Neural progenitor cell (in vitro differentiated cells): ENCODE data around the gene AUH. TPM values are rescaled to one million over a fixed set of nuclear protein-coding genes. Genes with fewer than 3 reads are reported as not detected.

Source experiments
- DNase-seq: peaks from one replicate; pipeline ENCODE4 v3.0.0-alpha.2; 2016; ENCODE audit warnings: low spot score
- H2AFZ ChIP-seq: fragments of 200-600 bp; sonication (generic); replicated peaks from 2 replicates; pipeline ENCODE4 v1.6.1; 2016; ENCODE audit warnings: antibody characterized with exemption
- H3F3A ChIP-seq: fragments of 200-600 bp; sonication (generic); 2 replicates; pipeline ENCODE4 v1.6.1; 2016; ENCODE audit warnings: antibody characterized with exemption, low read depth
- H3K27ac ChIP-seq: fragments of 200-600 bp; sonication (generic); 2 replicates; pipeline ENCODE4 v1.5.1; 2016; ENCODE audit warnings: mild to moderate bottlenecking
- H3K27me3 ChIP-seq: fragments of 200-600 bp; sonication (generic); 2 replicates; pipeline ENCODE4 v1.6.1; 2016; ENCODE audit warnings: mild to moderate bottlenecking, moderate library complexity
- H3K36me3 ChIP-seq: fragments of 200-600 bp; sonication (generic); 2 replicates; pipeline ENCODE4 v1.5.1; 2016
- H3K4me1 ChIP-seq: fragments of 200-600 bp; sonication (generic); 2 replicates; pipeline ENCODE4 v1.6.1; 2016; ENCODE audit warnings: mixed run types
- H3K4me2 ChIP-seq: fragments of 200-600 bp; sonication (generic); 2 replicates; pipeline ENCODE4 v1.6.1; 2016
- H3K4me3 ChIP-seq: fragments of 200-600 bp; sonication (generic); 2 replicates; pipeline ENCODE4 v1.5.1; 2016
- H3K79me2 ChIP-seq: fragments of 200-600 bp; sonication (generic); 2 replicates; pipeline ENCODE4 v1.6.1; 2016; ENCODE audit warnings: low read depth
- H3K9ac ChIP-seq: fragments of 200-600 bp; sonication (generic); 2 replicates; pipeline ENCODE4 v1.6.1; 2016
- H3K9me3 ChIP-seq: fragments of 200-600 bp; sonication (generic); 2 replicates; pipeline ENCODE4 v1.5.1; 2016; ENCODE audit warnings: low read depth
- H4K20me1 ChIP-seq: fragments of 200-600 bp; sonication (generic); 2 replicates; pipeline ENCODE4 v1.6.1; 2016; ENCODE audit warnings: low read depth
- H3K27ac Mint-ChIP-seq: 3 replicates; pipeline ENCODE4 v1.8.0; 2021; ENCODE audit warnings: mixed read lengths
- H3K27me3 Mint-ChIP-seq: 2 replicates; pipeline ENCODE4 v1.8.0; 2022; ENCODE audit warnings: low read depth, mild to moderate bottlenecking, inconsistent platforms, moderate library complexity, mixed read lengths; ENCODE audit not compliant: insufficient read depth
- H3K36me3 Mint-ChIP-seq: 3 replicates; pipeline ENCODE4 v1.8.0; 2021; ENCODE audit warnings: mixed read lengths
- H3K4me1 Mint-ChIP-seq: 3 replicates; pipeline ENCODE4 v1.8.0; 2021; ENCODE audit warnings: mixed read lengths
- H3K4me3 Mint-ChIP-seq: 3 replicates; pipeline ENCODE4 v1.8.0; 2021; ENCODE audit warnings: mild to moderate bottlenecking, moderate library complexity, mixed read lengths
- H3K9me3 Mint-ChIP-seq: 3 replicates; pipeline ENCODE4 v1.8.0; 2020; ENCODE audit warnings: mixed read lengths
- EZH2 ChIP-seq: fragments of 200-600 bp; sonication (generic); IDR thresholded peaks from 2 replicates; pipeline ENCODE4 v1.6.1; 2017; ENCODE audit warnings: antibody characterized with exemption, mild to moderate bottlenecking, moderate library complexity
- EZH2phosphoT487 ChIP-seq: fragments of 200-600 bp; sonication (generic); IDR thresholded peaks from 2 replicates; pipeline ENCODE4 v1.6.1; 2017; ENCODE audit warnings: antibody characterized with exemption
- total RNA-seq: library from RNA; depleted of rRNA; stranded (reverse); fragments of >200 nt; gene quantifications from 2 replicates; pipeline ENCODE4 v1.2.3, GENCODE V29; 2015; ENCODE audit warnings: low replicate concordance
- TF ChIP-seq, protein P1 (sequence below): fragments of 200-600 bp; sonication (generic); IDR thresholded peaks from 2 replicates; pipeline ENCODE4 v1.5.1; 2017; ENCODE audit warnings: antibody characterized with exemption, mild to moderate bottlenecking

The AUH gene
- total RNA-seq, 1 donor from 2014 or later = 17.3 TPM

DNA sequence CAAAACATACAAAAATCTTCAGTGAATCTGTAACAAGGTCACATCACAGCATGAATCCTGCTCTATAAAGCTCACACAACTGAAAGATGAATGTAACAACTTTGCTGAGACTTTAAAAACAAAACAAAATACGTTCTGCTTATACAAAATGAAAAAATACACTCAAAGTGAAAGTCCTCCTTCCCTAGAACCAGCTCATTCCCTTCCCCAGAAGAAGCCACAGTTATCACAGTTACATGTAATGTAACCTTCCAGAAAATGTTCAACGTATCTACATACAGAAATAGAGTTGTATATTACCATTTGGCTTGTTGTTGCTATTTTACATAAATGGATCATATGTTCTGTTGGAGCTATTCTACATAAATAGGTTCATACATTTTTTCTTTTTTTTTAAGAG is 2.6 kb downstream of the AUH start:
- no peak overlapping the region for H3K4me2 ChIP-seq
- H3K4me3 ChIP-seq = no peak overlapping the region
- Mint-ChIP-seq H3K4me1 (peaks cover 21% of the 10 kb centered on the region), H3K4me3 (no peak overlapping the region), H3K27ac (no peak overlapping the region), H3K36me3 (peaks cover 4% of the 10 kb centered on the region), H3K9me3 (peaks cover 5% of the 10 kb centered on the region), H3K27me3 (no peaks in the 10 kb centered on the region)
- no peaks in the 10 kb centered on the region for H3K9me3 ChIP-seq
- H3K79me2 ChIP-seq = peaks cover 57% of the 10 kb centered on the region
- H4K20me1 ChIP-seq = peaks cover 22% of the 10 kb centered on the region
- peaks cover 9% of the 10 kb centered on the region for H3F3A ChIP-seq
- no peak overlapping the region for H2AFZ ChIP-seq
- H3K9ac ChIP-seq = no peak overlapping the region
- peaks cover 12% of the 10 kb centered on the region for H3K4me1 ChIP-seq
- TF ChIP-seq, protein P1, sequence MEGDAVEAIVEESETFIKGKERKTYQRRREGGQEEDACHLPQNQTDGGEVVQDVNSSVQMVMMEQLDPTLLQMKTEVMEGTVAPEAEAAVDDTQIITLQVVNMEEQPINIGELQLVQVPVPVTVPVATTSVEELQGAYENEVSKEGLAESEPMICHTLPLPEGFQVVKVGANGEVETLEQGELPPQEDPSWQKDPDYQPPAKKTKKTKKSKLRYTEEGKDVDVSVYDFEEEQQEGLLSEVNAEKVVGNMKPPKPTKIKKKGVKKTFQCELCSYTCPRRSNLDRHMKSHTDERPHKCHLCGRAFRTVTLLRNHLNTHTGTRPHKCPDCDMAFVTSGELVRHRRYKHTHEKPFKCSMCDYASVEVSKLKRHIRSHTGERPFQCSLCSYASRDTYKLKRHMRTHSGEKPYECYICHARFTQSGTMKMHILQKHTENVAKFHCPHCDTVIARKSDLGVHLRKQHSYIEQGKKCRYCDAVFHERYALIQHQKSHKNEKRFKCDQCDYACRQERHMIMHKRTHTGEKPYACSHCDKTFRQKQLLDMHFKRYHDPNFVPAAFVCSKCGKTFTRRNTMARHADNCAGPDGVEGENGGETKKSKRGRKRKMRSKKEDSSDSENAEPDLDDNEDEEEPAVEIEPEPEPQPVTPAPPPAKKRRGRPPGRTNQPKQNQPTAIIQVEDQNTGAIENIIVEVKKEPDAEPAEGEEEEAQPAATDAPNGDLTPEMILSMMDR = no peak
- no peak for TF ChIP-seq EZH2
- TF ChIP-seq EZH2phosphoT487 = no peak
- no peak for DNase-seq
- H3K27ac ChIP-seq = no peak overlapping the region
- H3K27me3 ChIP-seq = no peaks in the 10 kb centered on the region
- no peaks in the 10 kb centered on the region for H3K36me3 ChIP-seq

DNA sequence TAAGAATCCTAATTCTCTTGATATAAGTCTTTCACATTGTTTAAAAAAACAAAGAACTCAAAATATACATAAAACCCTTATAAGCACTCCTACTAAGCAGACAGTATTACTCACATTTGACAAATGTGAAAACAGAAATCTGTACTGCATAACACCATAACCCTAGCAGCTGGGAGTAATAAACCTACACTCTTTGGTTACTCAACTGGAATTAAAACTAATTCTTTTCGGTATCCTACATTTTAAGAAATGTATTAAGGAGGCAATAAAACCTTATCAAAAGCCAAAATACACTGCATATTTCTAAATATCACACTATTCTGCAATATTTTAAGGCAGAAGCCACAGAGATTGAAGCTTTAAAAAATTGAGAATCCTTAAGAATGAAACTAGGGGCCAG is 6.8 kb downstream of the AUH start:
- Histone ChIP-seq H4K20me1 (peaks cover 9% of the 10 kb centered on the region), H2AFZ (no peak overlapping the region), H3K9ac (no peak overlapping the region), H3K4me1 (no peaks in the 10 kb centered on the region), H3K36me3 (no peaks in the 10 kb centered on the region), H3K9me3 (no peaks in the 10 kb centered on the region), H3K27me3 (no peaks in the 10 kb centered on the region), H3K27ac (no peak overlapping the region), H3K4me3 (no peak overlapping the region), H3K79me2 (peaks cover 39% of the 10 kb centered on the region), H3F3A (no peaks in the 10 kb centered on the region), H3K4me2 (no peak overlapping the region)
- TF ChIP-seq, protein P1 = no peak
- TF ChIP-seq EZH2phosphoT487 (no peak), EZH2 (no peak)
- H3K27me3 Mint-ChIP-seq = no peaks in the 10 kb centered on the region
- DNase-seq = no peak
- peaks cover 4% of the 10 kb centered on the region for H3K36me3 Mint-ChIP-seq
- H3K9me3 Mint-ChIP-seq = no peaks in the 10 kb centered on the region
- H3K4me1 Mint-ChIP-seq = peaks cover 5% of the 10 kb centered on the region
- H3K27ac Mint-ChIP-seq = no peak overlapping the region
- no peak overlapping the region for H3K4me3 Mint-ChIP-seq

DNA sequence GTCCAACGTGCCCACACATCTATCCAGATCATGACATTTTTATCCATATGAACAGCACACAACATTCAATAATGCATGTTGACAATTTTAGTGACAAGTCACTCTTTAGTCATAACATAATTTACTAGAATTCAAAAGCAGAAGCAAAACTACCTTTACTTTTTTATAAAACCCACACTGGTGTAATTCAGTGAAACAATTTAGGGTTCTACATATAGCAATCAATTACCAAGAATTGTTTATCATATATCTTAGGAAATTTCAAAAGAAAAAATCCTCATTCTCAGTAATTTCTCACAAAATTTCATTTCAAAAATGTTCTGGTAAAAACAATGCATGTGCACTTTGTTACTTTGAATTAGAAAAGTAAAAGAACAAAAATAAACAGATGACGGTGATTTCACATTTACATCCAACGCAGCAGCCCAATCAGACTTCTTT is 12.6 kb downstream of the AUH start:
- Histone ChIP-seq H3K9ac (no peak overlapping the region), H2AFZ (no peak overlapping the region), H3K4me1 (peaks cover 11% of the 10 kb centered on the region), H3K36me3 (no peaks in the 10 kb centered on the region), H3K4me2 (no peak overlapping the region), H3K9me3 (no peaks in the 10 kb centered on the region), H3F3A (no peaks in the 10 kb centered on the region), H3K27ac (no peak overlapping the region), H3K27me3 (no peaks in the 10 kb centered on the region), H3K79me2 (peaks cover 21% of the 10 kb centered on the region), H4K20me1 (no peaks in the 10 kb centered on the region), H3K4me3 (no peak overlapping the region)
- no peak overlapping the region for H3K4me3 Mint-ChIP-seq
- no peak overlapping the region for H3K27ac Mint-ChIP-seq
- peaks cover 4% of the 10 kb centered on the region for H3K36me3 Mint-ChIP-seq
- no peak for TF ChIP-seq EZH2
- TF ChIP-seq EZH2phosphoT487 = no peak
- TF ChIP-seq, protein P1 = no peak
- peaks cover 2% of the 10 kb centered on the region for H3K27me3 Mint-ChIP-seq
- no peak for DNase-seq
- no peaks in the 10 kb centered on the region for H3K4me1 Mint-ChIP-seq
- no peaks in the 10 kb centered on the region for H3K9me3 Mint-ChIP-seq
